ENCODE results near the gene ARVCF.

ARVCF gene

GRCh38 chr22:19981171-19981960 is 35.3 kb downstream of the ARVCF start:
- TF ChIP-seq, protein P1, sequence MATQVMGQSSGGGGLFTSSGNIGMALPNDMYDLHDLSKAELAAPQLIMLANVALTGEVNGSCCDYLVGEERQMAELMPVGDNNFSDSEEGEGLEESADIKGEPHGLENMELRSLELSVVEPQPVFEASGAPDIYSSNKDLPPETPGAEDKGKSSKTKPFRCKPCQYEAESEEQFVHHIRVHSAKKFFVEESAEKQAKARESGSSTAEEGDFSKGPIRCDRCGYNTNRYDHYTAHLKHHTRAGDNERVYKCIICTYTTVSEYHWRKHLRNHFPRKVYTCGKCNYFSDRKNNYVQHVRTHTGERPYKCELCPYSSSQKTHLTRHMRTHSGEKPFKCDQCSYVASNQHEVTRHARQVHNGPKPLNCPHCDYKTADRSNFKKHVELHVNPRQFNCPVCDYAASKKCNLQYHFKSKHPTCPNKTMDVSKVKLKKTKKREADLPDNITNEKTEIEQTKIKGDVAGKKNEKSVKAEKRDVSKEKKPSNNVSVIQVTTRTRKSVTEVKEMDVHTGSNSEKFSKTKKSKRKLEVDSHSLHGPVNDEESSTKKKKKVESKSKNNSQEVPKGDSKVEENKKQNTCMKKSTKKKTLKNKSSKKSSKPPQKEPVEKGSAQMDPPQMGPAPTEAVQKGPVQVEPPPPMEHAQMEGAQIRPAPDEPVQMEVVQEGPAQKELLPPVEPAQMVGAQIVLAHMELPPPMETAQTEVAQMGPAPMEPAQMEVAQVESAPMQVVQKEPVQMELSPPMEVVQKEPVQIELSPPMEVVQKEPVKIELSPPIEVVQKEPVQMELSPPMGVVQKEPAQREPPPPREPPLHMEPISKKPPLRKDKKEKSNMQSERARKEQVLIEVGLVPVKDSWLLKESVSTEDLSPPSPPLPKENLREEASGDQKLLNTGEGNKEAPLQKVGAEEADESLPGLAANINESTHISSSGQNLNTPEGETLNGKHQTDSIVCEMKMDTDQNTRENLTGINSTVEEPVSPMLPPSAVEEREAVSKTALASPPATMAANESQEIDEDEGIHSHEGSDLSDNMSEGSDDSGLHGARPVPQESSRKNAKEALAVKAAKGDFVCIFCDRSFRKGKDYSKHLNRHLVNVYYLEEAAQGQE (IDR thresholded peaks at IDR 0.05; ENCODE audit: insufficient replicate concordance, low read depth): no peak
- TF ChIP-seq SPI1 (IDR thresholded peaks at IDR 0.05; ENCODE audit: borderline replicate concordance, low read depth): no peak
- TF ChIP-seq CTCF (IDR thresholded peaks at IDR 0.05; ENCODE audit: insufficient read depth, low read length): no peak
- TF ChIP-seq GABPA (IDR thresholded peaks at IDR 0.05; ENCODE audit: low read depth): no peak
- H3K4me3 ChIP-seq (replicated peaks; ENCODE audit: insufficient read depth, low read length): no peak overlapping the region
- no peak for DNase-seq (ENCODE audit: low read depth in 1 of 2, low spot score in 1 of 2)
- H3K27me3 ChIP-seq (ENCODE audit: insufficient read depth, poor library complexity, severe bottlenecking): no peaks in the 10 kb centered on the region
- no peak overlapping the region for H3K27ac ChIP-seq (replicated peaks)

- no peak for DNase-seq (ENCODE audit: low read depth in 1 of 2, low spot score in 1 of 2)
- TF ChIP-seq, protein P1 (IDR thresholded peaks at IDR 0.05; ENCODE audit: insufficient replicate concordance, low read depth): no peak
- no peak for TF ChIP-seq CTCF (IDR thresholded peaks at IDR 0.05; ENCODE audit: insufficient read depth, low read length)
- no peak for TF ChIP-seq GABPA (IDR thresholded peaks at IDR 0.05; ENCODE audit: low read depth)
- no peak for TF ChIP-seq SPI1 (IDR thresholded peaks at IDR 0.05; ENCODE audit: borderline replicate concordance, low read depth)
- no peak for TF ChIP-seq POLR2AphosphoS5 (IDR thresholded peaks at IDR 0.05; ENCODE audit: low read depth)
- no peak overlapping the region for H3K27ac ChIP-seq (replicated peaks)
- H3K27me3 ChIP-seq (ENCODE audit: insufficient read depth, poor library complexity, severe bottlenecking): no peaks in the 10 kb centered on the region
- H3K4me3 ChIP-seq (replicated peaks; ENCODE audit: insufficient read depth, low read length): no peak overlapping the region
These were observed 35.9 kb downstream of the ARVCF start for GRCh38 chr22:19980766-19981165.

GRCh38 chr22:19979712-19980493 is 36.7 kb downstream of the ARVCF start:
- Histone ChIP-seq H3K4me3 (replicated peaks; ENCODE audit: insufficient read depth, low read length) (no peak overlapping the region), H3K27ac (replicated peaks) (no peak overlapping the region), H3K27me3 (ENCODE audit: insufficient read depth, poor library complexity, severe bottlenecking) (no peaks in the 10 kb centered on the region)
- DNase-seq (ENCODE audit: low read depth in 1 of 2, low spot score in 1 of 2): no peak
- TF ChIP-seq CTCF (IDR thresholded peaks at IDR 0.05; ENCODE audit: insufficient read depth, low read length) (no peak), SPI1 (IDR thresholded peaks at IDR 0.05; ENCODE audit: borderline replicate concordance, low read depth) (no peak), GABPA (IDR thresholded peaks at IDR 0.05; ENCODE audit: low read depth) (no peak), POLR2AphosphoS5 (IDR thresholded peaks at IDR 0.05; ENCODE audit: low read depth) (no peak)
- TF ChIP-seq, protein P1 (IDR thresholded peaks at IDR 0.05; ENCODE audit: insufficient replicate concordance, low read depth): no peak

Measured in HL-60 (cell line).